Type B pancreatic cell (in vitro differentiated cells): ENCODE measurements around the gene LAIR2. TPM values are rescaled to one million over a fixed set of nuclear protein-coding genes. Genes with fewer than 3 reads are reported as not detected.
"Not testable (repeated sequence)": the region's sequence is repeated elsewhere in the genome, so short reads cannot be mapped to it uniquely, and the experiment has no call there.

ENCODE experiments used
- DNase-seq: peaks from one replicate; pipeline ENCODE4 v3.0.0; 2021; ENCODE audit warnings: mixed read lengths; ENCODE audit not compliant: unreplicated experiment; ENCODE audit errors: extremely low spot score
- H3K27ac Mint-ChIP-seq: 2 replicates; pipeline ENCODE4 v1.8.0; 2021; ENCODE audit warnings: mild to moderate bottlenecking, mixed read lengths
- H3K27me3 Mint-ChIP-seq: 2 replicates; pipeline ENCODE4 v1.8.0; 2021; ENCODE audit warnings: mixed read lengths
- H3K36me3 Mint-ChIP-seq: 2 replicates; pipeline ENCODE4 v1.8.0; 2021; ENCODE audit warnings: mixed read lengths
- H3K4me1 Mint-ChIP-seq: one replicate; pipeline ENCODE4 v1.8.0; 2021; ENCODE audit warnings: mixed read lengths; ENCODE audit not compliant: unreplicated experiment
- H3K4me3 Mint-ChIP-seq: 2 replicates; pipeline ENCODE4 v1.8.0; 2021; ENCODE audit warnings: mild to moderate bottlenecking, mixed read lengths
- H3K9me3 Mint-ChIP-seq: 2 replicates; pipeline ENCODE4 v1.8.0; 2021; ENCODE audit warnings: mixed read lengths
- CTCF ChIP-seq: fragments of 200-600 bp; sonication (generic); conservative IDR thresholded peaks from 2 replicates; pipeline ENCODE4 v1.5.0; 2021; ENCODE audit warnings: antibody characterized with exemption, mild to moderate bottlenecking
- total RNA-seq: library from RNA; stranded (reverse); gene quantifications from 2 replicates; pipeline ENCODE4 v1.2.1, GENCODE V29; 2021; ENCODE audit warnings: low replicate concordance

LAIR2 gene
- total RNA-seq, 1 donor from 2014 or later = not detected

- no peak for TF ChIP-seq CTCF
- Mint-ChIP-seq H3K4me3 (no peak overlapping the region), H3K27me3 (peaks cover 21% of the 10 kb centered on the region), H3K4me1 (peaks cover 8% of the 10 kb centered on the region), H3K27ac (no peak overlapping the region), H3K36me3 (no peaks in the 10 kb centered on the region), H3K9me3 (no peaks in the 10 kb centered on the region)
- no peak for DNase-seq
Observed at GRCh38 chr19:54482889-54483288, 19.7 kb upstream of the LAIR2 start.

- Mint-ChIP-seq H3K9me3 (no peaks in the 10 kb centered on the region), H3K4me3 (no peak overlapping the region), H3K27me3 (peaks cover 16% of the 10 kb centered on the region), H3K36me3 (no peaks in the 10 kb centered on the region), H3K4me1 (peaks cover 3% of the 10 kb centered on the region), H3K27ac (no peak overlapping the region)
- TF ChIP-seq CTCF = no peak
- no peak for DNase-seq
Observed at GRCh38 chr19:54484451-54484850, 18.2 kb upstream of the LAIR2 start.

- no peak for DNase-seq
- H3K4me3 Mint-ChIP-seq = no peak overlapping the region
- peaks cover 3% of the 10 kb centered on the region for H3K4me1 Mint-ChIP-seq
- H3K27ac Mint-ChIP-seq = no peak overlapping the region
- no peaks in the 10 kb centered on the region for H3K36me3 Mint-ChIP-seq
- H3K27me3 Mint-ChIP-seq = peaks cover 16% of the 10 kb centered on the region
- TF ChIP-seq CTCF = no peak
- H3K9me3 Mint-ChIP-seq = no peaks in the 10 kb centered on the region
Observed at GRCh38 chr19:54485851-54486250, 16.8 kb upstream of the LAIR2 start.

- Mint-ChIP-seq H3K4me3 (no peak overlapping the region), H3K27ac (no peak overlapping the region), H3K36me3 (no peaks in the 10 kb centered on the region), H3K9me3 (peaks cover 4% of the 10 kb centered on the region), H3K4me1 (no peaks in the 10 kb centered on the region), H3K27me3 (peaks cover 2% of the 10 kb centered on the region)
- DNase-seq = no peak
- no peak for TF ChIP-seq CTCF
Observed at GRCh38 chr19:54489341-54489740, 13.3 kb upstream of the LAIR2 start.

- Mint-ChIP-seq H3K36me3 (no peaks in the 10 kb centered on the region), H3K27ac (no peak overlapping the region), H3K9me3 (peaks cover 4% of the 10 kb centered on the region), H3K27me3 (no peaks in the 10 kb centered on the region), H3K4me3 (no peak overlapping the region), H3K4me1 (no peaks in the 10 kb centered on the region)
- TF ChIP-seq CTCF = no peak
- DNase-seq = no peak
Observed at GRCh38 chr19:54489766-54490165, 12.9 kb upstream of the LAIR2 start.

- H3K27ac Mint-ChIP-seq = no peak overlapping the region
- peaks cover 4% of the 10 kb centered on the region for H3K9me3 Mint-ChIP-seq
- H3K4me1 Mint-ChIP-seq = no peaks in the 10 kb centered on the region
- H3K36me3 Mint-ChIP-seq = no peaks in the 10 kb centered on the region
- TF ChIP-seq CTCF = no peak
- no peak overlapping the region for H3K4me3 Mint-ChIP-seq
- no peaks in the 10 kb centered on the region for H3K27me3 Mint-ChIP-seq
- DNase-seq = no peak
Observed at GRCh38 chr19:54492568-54492967, 10.1 kb upstream of the LAIR2 start.

- not testable (repeated sequence) for H3K4me1 Mint-ChIP-seq, DNase-seq, H3K36me3 Mint-ChIP-seq, H3K27ac Mint-ChIP-seq, H3K27me3 Mint-ChIP-seq, H3K4me3 Mint-ChIP-seq, H3K9me3 Mint-ChIP-seq
Observed at GRCh38 chr19:54493056-54493455, 9.6 kb upstream of the LAIR2 start.
